Endothelial cell of umbilical vein (primary cell): ENCODE results near the gene THEMIS. TPM values are rescaled to one million over a fixed set of nuclear protein-coding genes. Genes with fewer than 3 reads are reported as not detected.

ENCODE experiments used
- BruUV-seq: library from RNA; stranded (reverse); fragments of 400-500 nt; replicated peaks from 2 replicates; lab custom pipeline; 2021; lab: Mats Ljungman, UMichigan
- CTCF ChIA-PET: fragments of 300-600, 350-600 bp; sonication (Branson Sonifier 250); formaldehyde crosslinking; loops from one replicate; lab custom pipeline; 2021; ENCODE audit warnings: antibody characterized with exemption, inconsistent platforms; lab: Charles Lee
- POLR2A ChIA-PET: fragments of 300-600, 350-600 bp; sonication (Branson Sonifier 250); formaldehyde crosslinking; loops from one replicate; lab custom pipeline; 2021; ENCODE audit warnings: antibody characterized with exemption, inconsistent platforms; lab: Charles Lee
- DNase-seq: peaks from one replicate; pipeline ENCODE4 v3.0.0-alpha.2; 2011; ENCODE audit warnings: low read depth, low spot score
- FAIRE-seq: peaks from 2 replicates; lab custom pipeline; 2011; peaks lifted over from hg19 to GRCh38; lab: Jason Lieb, UNC
- H2AFZ ChIP-seq: 2 replicates; pipeline ENCODE4 v1.6.0; 2012; ENCODE audit warnings: low read depth, low read length, control low read depth, inconsistent platforms
- H3K27ac ChIP-seq: 2 replicates; pipeline ENCODE4 v1.5.1; 2011; ENCODE audit warnings: low read depth, mild to moderate bottlenecking, control low read depth, low read length, moderate library complexity; ENCODE audit not compliant: insufficient read depth
- H3K27me3 ChIP-seq, 2 experiments: 2 replicates each; pipeline versions ENCODE4 v1.6.0 to v1.6.1; 2011; ENCODE audit warnings: low read length in 2 of 2, mixed read lengths in 1 of 2; ENCODE audit not compliant: control insufficient read depth in 2 of 2, insufficient read depth in 2 of 2
- H3K36me3 ChIP-seq, 2 experiments: 2 replicates in 1 of 2; 3 replicates in 1 of 2; pipeline ENCODE4 v1.5.1; 2011; ENCODE audit warnings: low read length in 2 of 2, mild to moderate bottlenecking in 1 of 2, moderate library complexity in 1 of 2; ENCODE audit not compliant: control insufficient read depth in 2 of 2, insufficient read depth in 2 of 2; ENCODE audit errors: extremely low read depth in 1 of 2
- H3K4me1 ChIP-seq: 3 replicates; pipeline ENCODE4 v1.5.1; 2011; ENCODE audit warnings: mild to moderate bottlenecking, low read length; ENCODE audit not compliant: control insufficient read depth, insufficient read depth; ENCODE audit errors: extremely low read depth
- H3K4me2 ChIP-seq: 2 replicates; pipeline ENCODE4 v1.6.1; 2011; ENCODE audit warnings: low read length, control low read depth, mixed read lengths; ENCODE audit not compliant: insufficient read depth
- H3K4me3 ChIP-seq, 3 experiments: fragments of 200-600 bp in 1 of 3; sonication (generic), shearing (Covaris generic) in 1 of 3; replicated peaks in 1 of 3; 2 replicates each; pipeline ENCODE4 v1.5.1; 2011 to 2016; ENCODE audit warnings: control low read depth in 3 of 3, low read length in 3 of 3, mild to moderate bottlenecking in 2 of 3, inconsistent platforms in 1 of 3, low read depth in 1 of 3, moderate library complexity in 1 of 3; ENCODE audit not compliant: insufficient read depth in 1 of 3
- H3K79me2 ChIP-seq: 2 replicates; pipeline ENCODE4 v1.6.0; 2012; ENCODE audit warnings: low read length, inconsistent platforms; ENCODE audit not compliant: control insufficient read depth, insufficient read depth
- H3K9ac ChIP-seq: replicated peaks from 2 replicates; pipeline ENCODE3; 2011; ENCODE audit warnings: low read length, control low read depth; ENCODE audit not compliant: insufficient read depth; ENCODE audit errors: extremely low read depth
- H3K9me1 ChIP-seq: replicated peaks from 3 replicates; pipeline ENCODE4 v1.6.0; 2011; ENCODE audit warnings: mild to moderate bottlenecking, low read length; ENCODE audit not compliant: control insufficient read depth, insufficient read depth; ENCODE audit errors: extremely low read depth
- H3K9me3 ChIP-seq: replicated peaks from 2 replicates; pipeline ENCODE4 v1.5.1; 2012; ENCODE audit warnings: low read length, inconsistent platforms; ENCODE audit not compliant: control insufficient read depth, insufficient read depth
- H4K20me1 ChIP-seq: replicated peaks from 2 replicates; pipeline ENCODE3; 2011; ENCODE audit warnings: mild to moderate bottlenecking, low read length; ENCODE audit not compliant: control insufficient read depth, insufficient read depth; ENCODE audit errors: extremely low read depth
- EZH2 ChIP-seq: IDR thresholded peaks from 2 replicates; pipeline ENCODE4 v1.6.1; 2012; ENCODE audit warnings: borderline replicate concordance, low read depth, mild to moderate bottlenecking, moderate library complexity, low read length, inconsistent platforms; ENCODE audit not compliant: severe bottlenecking
- FOS ChIP-seq: IDR thresholded peaks from 2 replicates; pipeline ENCODE4 v1.6.1; 2011; ENCODE audit warnings: mild to moderate bottlenecking, low read length, moderate library complexity, borderline replicate concordance; ENCODE audit not compliant: insufficient read depth
- GATA2 ChIP-seq: IDR thresholded peaks from 2 replicates; pipeline ENCODE4 v1.7.0; 2011; ENCODE audit warnings: low read depth, mild to moderate bottlenecking, moderate library complexity, mixed read lengths, low read length; ENCODE audit not compliant: insufficient read length, insufficient read depth
- JUN ChIP-seq: IDR thresholded peaks from 2 replicates; pipeline ENCODE4 v1.6.1; 2011; ENCODE audit warnings: borderline replicate concordance, low read depth; ENCODE audit not compliant: insufficient read length, insufficient read depth
- MYC ChIP-seq: IDR thresholded peaks from one replicate; pipeline ENCODE4 v1.6.1; 2011; ENCODE audit warnings: mild to moderate bottlenecking, low read depth, low read length
- POLR2A ChIP-seq: IDR thresholded peaks from 2 replicates; pipeline ENCODE4 v1.6.1; 2012; ENCODE audit warnings: low read depth, mild to moderate bottlenecking, control low read depth, low read length
- POLR2AphosphoS5 ChIP-seq: IDR thresholded peaks from 2 replicates; pipeline ENCODE4 v1.6.1; 2012; ENCODE audit warnings: low read depth, mild to moderate bottlenecking, control low read depth, low read length, moderate library complexity; ENCODE audit not compliant: insufficient read depth
- dilution Hi-C: fragments of 300-500 bp; cut with MboI; formaldehyde crosslinking; loops from one replicate; pipeline ENCODE4 v1.15.0; 2019; ENCODE audit warnings: low sequenced_read_pairs; ENCODE audit not compliant: extremely low pct_ligation_motif_present
- intact Hi-C: fragments of 100-400 bp; cut with micrococcal nuclease; formaldehyde crosslinking; loops from one replicate; pipeline ENCODE4 v1.10.0; 2022
- polyA plus RNA-seq, 4 experiments: library from polyadenylated mRNA; depleted of rRNA in 3 of 4; stranded (reverse) in 3 of 4; unstranded in 1 of 4; fragments of >200 nt; gene quantifications; 2 replicates each; pipeline versions ENCODE4 v1.2.1 to v1.2.3, GENCODE V29; 2011 to 2012; ENCODE audit warnings: missing spikeins in 1 of 4
- total RNA-seq: library from RNA; stranded (reverse); gene quantifications from 2 replicates; pipeline ENCODE4 v1.2.3, GENCODE V29; 2021
- TF ChIP-seq, protein P1 (sequence below), 2 donors: IDR thresholded peaks; 1 replicate in 1 of 2; 2 replicates in 1 of 2; pipeline ENCODE4 v1.5.1; 2011; ENCODE audit warnings: low read length in 2 of 2, mild to moderate bottlenecking in 2 of 2, moderate library complexity in 2 of 2, control low read depth in 1 of 2, inconsistent platforms in 1 of 2, low read depth in 1 of 2; ENCODE audit not compliant: insufficient read depth in 1 of 2; ENCODE audit errors: extremely low read depth in 1 of 2
- TF ChIP-seq, protein P2 (sequence below): IDR thresholded peaks from 2 replicates; pipeline ENCODE4 v1.6.1; 2011; ENCODE audit not compliant: insufficient read depth, insufficient read length

The THEMIS gene
- total and polyA plus RNA-seq, 2 donors (not counting 3 experiments of a cell fraction or from before 2014, with no cell fraction given), result not detected

DNA sequence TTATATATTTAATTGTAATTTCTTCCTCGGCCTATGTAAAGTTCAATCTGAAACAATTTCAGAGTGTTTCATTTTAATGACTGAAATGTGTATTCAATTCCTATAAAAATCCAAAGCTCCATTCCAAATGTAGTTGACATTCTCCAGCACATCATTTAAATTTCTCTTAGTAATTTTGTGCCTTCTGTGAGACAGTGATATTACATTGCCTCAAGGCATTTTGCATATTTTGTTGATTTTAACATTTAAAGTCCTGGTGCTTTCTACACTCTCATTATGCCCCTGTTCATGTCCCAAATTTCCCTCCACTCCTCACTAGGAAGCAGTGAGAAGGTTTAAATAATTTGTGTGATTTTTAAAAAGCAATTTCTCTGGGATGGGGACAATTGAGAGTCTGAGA is 34.1 kb upstream of the THEMIS start:
- Histone ChIP-seq H4K20me1 (no peaks in the 10 kb centered on the region), H3K9ac (no peak overlapping the region), H3K4me1 (peaks cover 18% of the 10 kb centered on the region), H3K9me3 (no peaks in the 10 kb centered on the region), H2AFZ (no peak overlapping the region), H3K79me2 (no peaks in the 10 kb centered on the region), H3K4me3 (no peak overlapping the region), H3K4me2 (no peak overlapping the region), H3K27ac (no peak overlapping the region), H3K27me3 (no peaks in the 10 kb centered on the region), H3K36me3 (no peaks in the 10 kb centered on the region), H3K9me1 (no peaks in the 10 kb centered on the region)
- DNase-seq, result no peak
- BruUV-seq, result no TSS peak
- TF ChIP-seq GATA2 (no peak), JUN (no peak), POLR2A (no peak), POLR2AphosphoS5 (no peak), FOS (no peak), MYC (no peak), EZH2 (no peak)
- TF ChIP-seq, protein P1, sequence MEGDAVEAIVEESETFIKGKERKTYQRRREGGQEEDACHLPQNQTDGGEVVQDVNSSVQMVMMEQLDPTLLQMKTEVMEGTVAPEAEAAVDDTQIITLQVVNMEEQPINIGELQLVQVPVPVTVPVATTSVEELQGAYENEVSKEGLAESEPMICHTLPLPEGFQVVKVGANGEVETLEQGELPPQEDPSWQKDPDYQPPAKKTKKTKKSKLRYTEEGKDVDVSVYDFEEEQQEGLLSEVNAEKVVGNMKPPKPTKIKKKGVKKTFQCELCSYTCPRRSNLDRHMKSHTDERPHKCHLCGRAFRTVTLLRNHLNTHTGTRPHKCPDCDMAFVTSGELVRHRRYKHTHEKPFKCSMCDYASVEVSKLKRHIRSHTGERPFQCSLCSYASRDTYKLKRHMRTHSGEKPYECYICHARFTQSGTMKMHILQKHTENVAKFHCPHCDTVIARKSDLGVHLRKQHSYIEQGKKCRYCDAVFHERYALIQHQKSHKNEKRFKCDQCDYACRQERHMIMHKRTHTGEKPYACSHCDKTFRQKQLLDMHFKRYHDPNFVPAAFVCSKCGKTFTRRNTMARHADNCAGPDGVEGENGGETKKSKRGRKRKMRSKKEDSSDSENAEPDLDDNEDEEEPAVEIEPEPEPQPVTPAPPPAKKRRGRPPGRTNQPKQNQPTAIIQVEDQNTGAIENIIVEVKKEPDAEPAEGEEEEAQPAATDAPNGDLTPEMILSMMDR (IDR thresholded peaks at IDR 0.05; ENCODE audit: extremely low read depth in 1 of 2, insufficient read depth in 1 of 2, low read depth in 1 of 2, low read length in 2 of 2), result no peak
- TF ChIP-seq, protein P2, sequence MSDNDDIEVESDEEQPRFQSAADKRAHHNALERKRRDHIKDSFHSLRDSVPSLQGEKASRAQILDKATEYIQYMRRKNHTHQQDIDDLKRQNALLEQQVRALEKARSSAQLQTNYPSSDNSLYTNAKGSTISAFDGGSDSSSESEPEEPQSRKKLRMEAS, result no peak
- intact Hi-C loops, result no loop called here
- FAIRE-seq, result no peak
- CTCF ChIA-PET, result interaction anchor here (1.1 kb wide), 1 partner anchor 14 kb away, joined by 3 read pairs; no protein-coding TSS in a partner anchor
- dilution Hi-C loops, result no loop called here
- POLR2A ChIA-PET, result no interaction called here
